D341Med (cell line): ENCODE measurements around the gene ASPM.
"Not testable (repeated sequence)": the region's sequence is repeated elsewhere in the genome, so short reads cannot be mapped to it uniquely, and the experiment has no call there.

Experiments
- DNase-seq: peaks from one replicate; pipeline ENCODE4 v3.0.0; 2012; ENCODE audit warnings: low spot score

ASPM gene

GRCh38 chr1:197083474-197083873 lies 63.0 kb downstream of the ASPM start:
- no peak for DNase-seq

- no peak for DNase-seq
Measured at GRCh38 chr1:197081117-197081753, 65.2 kb downstream of the ASPM start.

- DNase-seq = no peak
Measured at GRCh38 chr1:197080323-197080722, 66.1 kb downstream of the ASPM start.

GRCh38 chr1:197076585-197076984 lies 69.9 kb downstream of the ASPM start:
- DNase-seq = no peak

GRCh38 chr1:197073978-197074377 lies 72.5 kb downstream of the ASPM start:
- DNase-seq = no peak

- DNase-seq = no peak
Measured at GRCh38 chr1:197067457-197067818, 79.0 kb downstream of the ASPM start.

- no peak for DNase-seq
Measured at GRCh38 chr1:197066719-197067456, 79.6 kb downstream of the ASPM start, which contains the start of gene F13B. F13B (minus strand) TSS chr1:197067260; CDS start chr1:197067223, 37 bp downstream.

GRCh38 chr1:197066277-197066676 lies 80.2 kb downstream of the ASPM start:
- DNase-seq = no peak

- DNase-seq = no peak
Measured at GRCh38 chr1:197065559-197065958, 80.9 kb downstream of the ASPM start.

GRCh38 chr1:197063212-197063611 lies 83.3 kb downstream of the ASPM start:
- no peak for DNase-seq

- DNase-seq = no peak
Measured at GRCh38 chr1:197062692-197063091, 83.8 kb downstream of the ASPM start.

- no peak for DNase-seq
Measured at GRCh38 chr1:197049100-197049499, 97.4 kb downstream of the ASPM start.

GRCh38 chr1:197042676-197043341 lies 103.7 kb downstream of the ASPM start:
- DNase-seq = no peak

- DNase-seq = no peak
Measured at GRCh38 chr1:197041486-197042353, 104.7 kb downstream of the ASPM start.

GRCh38 chr1:197036861-197037260 lies 109.6 kb downstream of the ASPM start:
- DNase-seq = no peak

GRCh38 chr1:197034631-197035339 lies 111.7 kb downstream of the ASPM start:
- not testable (repeated sequence) for DNase-seq
